Left renal cortex interstitium (tissue), 4 donors: ENCODE measurements around the gene AFMID. TPM values are rescaled to one million over a fixed set of nuclear protein-coding genes. Genes with fewer than 3 reads are reported as not detected.
"Not testable (repeated sequence)": the region's sequence is repeated elsewhere in the genome, so short reads cannot be mapped to it uniquely, and the experiment has no call there.

Experiments
- DNase-seq, 4 donors: peaks; one replicate each; pipeline ENCODE4 v3.0.0-alpha.2; 2013; ENCODE audit warnings: low read depth in 4 of 4, low spot score in 2 of 4, missing footprints in 1 of 4
- polyA plus RNA-seq, 4 donors: library from polyadenylated mRNA; unstranded; fragments of 120-200 nt; gene quantifications; one replicate each; pipeline ENCODE4 v1.2.1, GENCODE V29; 2013; ENCODE audit not compliant: insufficient read length in 4 of 4

AFMID gene
- polyA plus RNA-seq = 10 to 100 TPM; 57.0 to 82.0 (median 68.6) TPM

GRCh38 chr17:78186692-78187595 is at the start of gene AFMID, which contains the start of gene TK1:
AFMID (plus strand) TSS chr17:78187362; CDS start chr17:78187371, 9 bp downstream.
TK1 (minus strand) TSS chr17:78187052; CDS start chr17:78186994, 58 bp downstream.
- peak; percentile 80 to 94 (median 91) for DNase-seq

GRCh38 chr17:78137392-78138203 is 49.6 kb upstream of the AFMID start:
- no peak for DNase-seq

DNA sequence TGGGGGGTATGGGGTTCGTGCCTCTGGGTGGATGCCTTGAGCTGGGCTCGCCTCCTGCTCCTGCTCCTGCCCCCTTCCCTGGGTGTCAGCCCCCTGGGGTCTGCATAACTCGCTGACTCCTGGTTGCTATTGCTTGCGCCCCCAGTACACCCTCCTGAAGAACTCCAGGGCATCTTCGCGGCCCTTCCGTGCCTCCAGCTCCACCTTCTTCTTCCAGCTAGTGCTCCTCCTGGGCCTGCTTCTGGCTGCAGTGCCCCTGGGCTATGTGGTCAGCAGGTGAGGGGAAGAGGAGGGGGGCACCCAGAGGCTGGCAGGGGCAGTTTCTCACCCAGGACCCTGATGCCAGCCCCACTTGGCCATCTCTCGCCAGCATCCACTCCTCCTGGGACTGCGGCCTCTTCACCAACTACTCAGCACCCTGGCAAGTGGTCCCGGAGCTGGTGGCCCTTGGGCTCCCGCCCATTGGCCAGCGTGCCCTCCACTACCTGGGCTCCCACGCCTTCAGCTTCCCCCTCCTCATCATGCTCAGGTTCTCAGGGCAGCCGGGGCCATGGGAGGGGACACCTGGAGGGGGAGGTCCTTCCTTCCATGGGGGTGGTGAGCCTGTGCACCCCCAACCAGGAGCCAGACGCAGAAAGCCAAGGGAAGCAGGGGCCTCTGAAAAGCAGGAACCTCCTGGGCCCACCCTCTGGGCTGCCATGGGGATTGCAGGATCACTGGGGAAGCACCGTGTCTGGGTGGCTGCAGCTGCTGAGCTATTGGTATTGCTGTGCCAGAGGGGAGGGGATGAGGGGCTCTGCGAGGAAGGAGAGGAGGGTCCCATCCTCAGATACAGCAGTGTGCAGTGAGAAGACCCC is 48.7 kb upstream of the AFMID start:
- DNase-seq = no peak

DNA sequence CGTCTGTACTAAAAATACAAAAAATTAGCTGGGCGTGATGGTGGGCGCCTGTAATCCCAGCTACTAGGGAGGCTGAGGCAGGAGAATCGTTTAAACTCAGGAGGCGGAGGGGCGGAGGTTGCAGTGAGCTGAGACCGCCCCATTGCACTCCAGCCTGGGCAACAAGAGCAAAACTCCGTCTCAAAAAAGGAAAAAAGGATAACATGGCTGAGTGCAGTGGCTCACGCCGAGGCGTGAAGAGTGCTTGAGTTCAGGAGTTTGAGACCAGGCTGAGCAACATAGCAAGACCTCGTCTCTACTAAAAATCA is 47.3 kb upstream of the AFMID start:
- not testable (repeated sequence) for DNase-seq

- no peak for DNase-seq
These were observed 46.8 kb upstream of the AFMID start for GRCh38 chr17:78140169-78141051.

- DNase-seq = no peak
These were observed 45.6 kb upstream of the AFMID start for GRCh38 chr17:78141437-78142118.

DNA sequence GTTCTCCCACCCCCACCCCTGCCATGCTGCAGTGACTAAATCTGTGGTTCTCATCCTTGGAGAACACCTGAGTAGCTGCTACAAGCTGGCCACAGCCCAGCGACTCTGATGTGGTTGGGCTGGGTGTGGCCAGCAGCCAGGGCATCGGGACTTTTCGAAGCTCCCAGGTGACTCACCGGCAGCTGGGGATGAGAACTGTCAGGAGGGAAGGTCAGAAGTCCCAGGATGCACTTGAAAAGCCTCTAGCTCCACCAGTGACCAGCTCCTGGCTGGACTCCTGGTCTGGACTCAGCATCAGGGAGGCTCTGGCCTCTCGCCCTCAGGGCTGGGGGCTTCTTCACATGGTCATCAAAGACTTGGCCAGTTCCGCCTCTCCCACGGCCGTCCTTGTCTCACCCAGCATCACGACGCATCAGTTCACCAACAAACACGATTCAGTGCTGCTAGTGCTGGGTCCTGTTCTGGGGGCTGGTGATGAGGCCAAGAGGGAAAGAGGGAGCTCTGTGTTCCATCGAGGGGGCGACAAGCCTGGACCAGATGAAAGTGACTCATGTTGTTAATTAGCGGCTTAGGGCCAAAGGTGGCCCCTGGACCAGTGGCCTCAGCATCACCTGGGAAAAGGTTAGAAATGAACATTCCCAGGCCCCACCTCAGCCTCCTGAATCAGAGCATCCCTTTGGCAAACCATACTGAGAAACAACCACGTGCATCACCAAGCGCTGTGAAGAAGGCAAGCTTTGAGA is 44.9 kb upstream of the AFMID start:
- no peak for DNase-seq

GRCh38 chr17:78143214-78144146 is 43.7 kb upstream of the AFMID start:
- DNase-seq = no peak

- no peak for DNase-seq
These were observed 42.9 kb upstream of the AFMID start for GRCh38 chr17:78144147-78144719.

DNA sequence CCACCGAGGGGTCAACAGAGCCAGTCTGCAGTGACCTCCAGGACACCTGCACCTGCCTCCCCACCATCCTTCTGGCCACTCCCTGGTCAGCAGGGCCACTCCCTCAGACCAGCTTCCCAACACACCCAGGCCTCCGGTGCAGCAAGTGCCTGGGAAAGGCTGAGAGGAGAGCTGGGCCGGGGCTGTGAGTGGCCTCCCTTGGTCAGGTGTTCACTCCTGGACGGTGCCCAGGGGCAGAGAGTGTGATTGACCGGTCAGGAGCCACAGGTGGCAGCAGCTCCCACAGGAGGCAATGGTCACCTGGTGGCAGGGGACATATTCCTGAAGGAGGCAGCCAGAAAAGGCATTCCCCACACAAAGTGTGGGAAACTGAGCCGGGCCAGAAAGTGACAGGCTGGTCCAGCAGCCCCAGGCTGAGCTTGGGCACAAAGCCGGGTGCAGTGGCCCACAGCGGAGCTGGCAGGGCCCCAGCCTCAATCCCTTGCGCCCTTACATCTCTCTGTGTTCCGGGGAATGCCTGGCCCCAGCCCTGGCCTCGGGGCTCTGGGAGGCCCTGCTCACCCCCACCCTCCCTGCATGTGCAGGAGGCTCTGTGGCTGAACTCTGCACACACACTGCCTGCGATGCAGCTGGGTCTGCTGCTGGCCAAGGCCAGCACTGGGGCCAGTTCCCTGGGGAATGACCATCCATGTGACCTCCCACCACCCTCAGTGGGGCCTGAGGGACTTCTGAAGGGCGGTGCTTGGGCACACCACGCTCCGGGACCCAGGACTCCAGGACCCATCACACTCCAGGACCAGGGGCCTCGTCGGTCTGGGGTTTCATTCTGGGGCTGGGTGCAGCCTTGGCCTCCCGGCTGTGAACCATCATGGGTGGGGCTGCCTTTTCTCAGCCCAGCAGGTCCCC is 42.2 kb upstream of the AFMID start:
- DNase-seq = no peak

GRCh38 chr17:78146471-78146869 is 40.7 kb upstream of the AFMID start:
- no peak for DNase-seq

DNA sequence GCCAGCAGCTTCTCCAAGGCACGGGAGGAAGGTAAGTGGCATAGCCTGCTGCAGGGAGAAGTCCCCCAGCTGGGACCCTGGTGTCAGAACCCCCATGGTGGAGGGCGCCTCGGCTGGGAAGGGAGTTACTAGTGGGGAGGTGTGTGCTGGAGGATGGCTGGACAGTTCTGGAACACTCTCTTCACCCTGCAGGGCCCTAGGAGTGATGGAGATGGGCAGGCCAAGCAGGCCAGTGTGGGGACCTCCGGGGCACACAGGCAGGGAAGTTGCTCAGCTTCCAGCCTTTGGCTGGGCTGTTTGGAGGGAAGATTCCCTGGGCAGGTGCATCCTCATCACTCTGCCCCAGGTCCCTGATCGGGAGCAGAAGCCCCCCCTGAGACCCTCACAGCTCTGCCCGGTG is 40.3 kb upstream of the AFMID start:
- no peak for DNase-seq

DNA sequence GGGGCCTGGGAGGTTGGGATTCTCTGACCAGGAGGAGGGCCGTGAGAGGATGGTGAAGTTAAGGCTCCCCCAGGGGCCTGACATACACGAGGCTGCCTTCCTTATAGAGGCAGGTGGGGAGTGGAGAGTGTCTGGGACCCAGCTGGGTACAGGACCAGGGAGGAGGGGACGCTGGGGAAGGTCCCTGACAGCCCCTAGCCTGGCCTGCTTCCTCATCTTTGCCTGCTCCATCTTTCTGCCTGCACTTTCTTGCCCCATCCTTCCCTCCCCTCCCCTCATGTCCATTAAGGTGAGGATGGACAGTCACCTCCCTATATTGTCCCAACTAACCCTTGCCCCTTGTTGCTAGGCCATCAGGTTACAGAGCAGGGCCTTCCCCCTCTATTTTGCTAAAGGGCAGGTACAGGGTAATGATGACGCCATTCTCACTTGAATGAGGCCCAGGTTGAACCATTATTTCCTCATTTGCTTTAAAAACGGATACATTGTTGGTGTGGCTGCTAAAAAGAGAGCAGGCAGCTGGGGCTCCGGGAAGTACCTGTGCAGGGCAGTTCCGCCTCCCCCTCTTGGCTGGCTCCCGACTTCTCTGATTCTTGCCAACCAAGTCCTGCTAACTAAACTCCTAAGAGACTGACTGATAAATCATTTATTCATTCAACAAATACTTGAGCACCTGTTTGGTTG is 39.7 kb upstream of the AFMID start:
- no peak for DNase-seq

DNA sequence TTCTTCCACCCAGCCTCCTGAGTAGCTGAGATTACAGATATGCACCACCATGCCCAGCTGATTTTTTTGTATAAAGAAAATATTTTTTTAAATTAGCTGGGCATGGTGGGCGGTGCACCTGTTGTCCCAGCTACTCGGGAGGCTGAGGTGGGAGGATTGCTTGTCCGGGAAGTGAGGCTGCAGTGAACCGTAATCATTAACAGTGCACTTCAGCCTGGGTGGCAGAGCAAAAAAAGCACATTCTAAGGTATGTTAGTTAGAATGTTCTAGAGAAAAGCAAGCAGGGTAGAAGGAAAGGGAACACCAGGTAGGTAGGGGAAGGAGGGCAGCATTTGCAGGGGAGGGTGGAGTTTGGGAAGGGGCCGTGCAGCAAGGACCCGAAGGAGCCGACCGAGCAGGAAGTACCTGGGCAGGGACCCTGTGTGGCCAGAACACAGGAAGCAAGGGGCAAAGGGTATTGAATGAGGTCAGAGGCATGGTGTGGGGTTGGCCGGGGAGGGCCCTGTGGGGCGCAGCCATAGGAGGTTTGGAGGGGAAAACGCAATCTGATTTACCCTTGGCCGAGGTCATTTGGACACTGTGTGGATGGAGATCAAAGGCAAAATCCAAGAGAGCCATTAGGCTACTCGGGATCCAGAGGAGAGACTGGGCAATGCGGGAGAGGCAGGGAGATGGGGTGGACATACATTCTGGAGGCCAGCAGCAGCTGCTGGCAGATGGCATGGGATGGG is 38.7 kb upstream of the AFMID start:
- no peak for DNase-seq
